Trophoblast cell (in vitro differentiated cells and primary cell): ENCODE measurements around the gene TTC12.
"Not testable (repeated sequence)": the region's sequence is repeated elsewhere in the genome, so short reads cannot be mapped to it uniquely, and the experiment has no call there.

ENCODE experiments used
- DNase-seq, 2 donors: peaks; one replicate each; pipeline ENCODE4 v3.0.0-alpha.2; 2016
- H2AFZ ChIP-seq: 2 replicates; pipeline ENCODE4 v1.6.1; 2013; ENCODE audit warnings: low read length, moderate library complexity, mild to moderate bottlenecking; ENCODE audit not compliant: insufficient read depth, poor library complexity
- H2AK5ac ChIP-seq: 2 replicates; pipeline ENCODE4 v1.6.1; 2013; ENCODE audit warnings: mild to moderate bottlenecking, low read length
- H2BK120ac ChIP-seq: 2 replicates; pipeline ENCODE4 v1.6.1; 2013; ENCODE audit warnings: low read length, mild to moderate bottlenecking, moderate library complexity; ENCODE audit not compliant: insufficient read depth, poor library complexity
- H2BK12ac ChIP-seq: 2 replicates; pipeline ENCODE4 v1.6.1; 2013; ENCODE audit warnings: mild to moderate bottlenecking, low read length, moderate library complexity
- H2BK5ac ChIP-seq: 2 replicates; pipeline ENCODE4 v1.6.1; 2013; ENCODE audit warnings: low read length, low read depth, moderate library complexity, mild to moderate bottlenecking; ENCODE audit not compliant: poor library complexity
- H3K14ac ChIP-seq: 2 replicates; pipeline ENCODE4 v1.6.1; 2013; ENCODE audit warnings: mild to moderate bottlenecking, low read length
- H3K18ac ChIP-seq: 2 replicates; pipeline ENCODE4 v1.6.1; 2013; ENCODE audit warnings: mild to moderate bottlenecking, low read length
- H3K23ac ChIP-seq: 2 replicates; pipeline ENCODE4 v1.6.1; 2013; ENCODE audit warnings: low read length
- H3K27ac ChIP-seq: 2 replicates; pipeline ENCODE4 v1.5.1; 2013; ENCODE audit warnings: low read depth, mild to moderate bottlenecking, inconsistent platforms, low read length, moderate library complexity
- H3K27me3 ChIP-seq: 2 replicates; pipeline ENCODE4 v1.6.1; 2013; ENCODE audit warnings: inconsistent platforms, mild to moderate bottlenecking, low read length, moderate library complexity; ENCODE audit not compliant: insufficient read depth
- H3K36me3 ChIP-seq, 2 experiments: 1 replicate in 1 of 2; 2 replicates in 1 of 2; pipeline ENCODE4 v1.6.1; 2013; ENCODE audit warnings: low read length in 2 of 2, mild to moderate bottlenecking in 2 of 2, moderate library complexity in 1 of 2; ENCODE audit not compliant: insufficient read depth in 2 of 2, control insufficient read depth in 1 of 2
- H3K4ac ChIP-seq: 2 replicates; pipeline ENCODE4 v1.6.1; 2013; ENCODE audit warnings: low read depth, mild to moderate bottlenecking, low read length, moderate library complexity
- H3K4me1 ChIP-seq, 2 experiments: 1 replicate in 1 of 2; 2 replicates in 1 of 2; pipeline ENCODE4 v1.6.1; 2013; ENCODE audit warnings: low read length in 2 of 2, mild to moderate bottlenecking in 2 of 2, moderate library complexity in 1 of 2; ENCODE audit not compliant: insufficient read depth in 2 of 2, control insufficient read depth in 1 of 2
- H3K4me2 ChIP-seq: 2 replicates; pipeline ENCODE4 v1.6.1; 2013; ENCODE audit warnings: inconsistent platforms, mild to moderate bottlenecking, low read length, moderate library complexity
- H3K4me3 ChIP-seq: 2 replicates; pipeline ENCODE4 v1.5.1; 2013; ENCODE audit warnings: mild to moderate bottlenecking, low read depth, low read length, inconsistent platforms
- H3K79me1 ChIP-seq: one replicate; pipeline ENCODE4 v1.6.1; 2013; ENCODE audit warnings: low read length
- H3K79me2 ChIP-seq: 2 replicates; pipeline ENCODE4 v1.6.1; 2013; ENCODE audit warnings: low read length, mild to moderate bottlenecking; ENCODE audit not compliant: control insufficient read depth, insufficient read depth, poor library complexity
- H3K9ac ChIP-seq: 2 replicates; pipeline ENCODE4 v1.6.1; 2013; ENCODE audit warnings: mild to moderate bottlenecking, low read length
- H3K9me3 ChIP-seq: 2 replicates; pipeline ENCODE4 v1.6.1; 2013; ENCODE audit warnings: low read depth, mild to moderate bottlenecking, control low read depth, inconsistent platforms, low read length; ENCODE audit not compliant: insufficient read depth
- H4K12ac ChIP-seq: 2 replicates; pipeline ENCODE4 v1.6.1; 2013; ENCODE audit warnings: low read depth, mild to moderate bottlenecking, low read length, moderate library complexity
- H4K8ac ChIP-seq: 2 replicates; pipeline ENCODE4 v1.6.1; 2013; ENCODE audit warnings: low read depth, mild to moderate bottlenecking, low read length, moderate library complexity
- H4K91ac ChIP-seq: one replicate; pipeline ENCODE4 v1.6.1; 2013; ENCODE audit warnings: low read depth, mild to moderate bottlenecking, low read length, moderate library complexity
- WGBS: extraction: QIAGEN DNeasy Blood & Tissue Kit; methylation state at CpG from one replicate; pipeline ENCODE4 v1.1.7; 2013; ENCODE audit warnings: missing lambda C conversion rate; ENCODE audit not compliant: insufficient read length, insufficient coverage; ENCODE audit errors: extremely low coverage; 5-methylcytosine and 5-hydroxymethylcytosine counted together

Gene TTC12

DNA sequence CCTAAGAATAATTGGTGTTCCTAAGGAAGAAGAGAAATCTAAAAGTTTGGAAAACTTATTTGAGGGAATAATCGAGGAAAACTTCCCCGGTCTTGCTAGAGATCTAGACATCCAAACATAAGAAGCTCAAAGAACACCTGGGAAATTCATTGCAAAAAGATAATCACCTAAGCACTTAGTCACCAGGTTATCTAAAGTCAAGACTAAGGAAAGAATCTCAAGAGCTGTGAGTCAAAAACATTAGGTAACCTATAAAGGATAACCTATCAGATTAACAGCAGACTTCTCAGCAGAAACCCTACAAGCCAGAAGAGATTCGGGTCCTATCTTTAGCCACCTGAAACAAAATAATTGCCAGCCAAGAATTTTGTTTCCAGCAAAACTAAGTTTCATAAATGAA, 15.9 kb upstream of the TTC12 start:
- H3K79me2 ChIP-seq, H2AFZ ChIP-seq, H3K4me3 ChIP-seq, H3K36me3 ChIP-seq, H3K9ac ChIP-seq, H3K23ac ChIP-seq, H2BK120ac ChIP-seq, H3K18ac ChIP-seq, H3K79me1 ChIP-seq, H3K27me3 ChIP-seq, H3K4ac ChIP-seq, H3K27ac ChIP-seq, H3K4me1 ChIP-seq, H3K9me3 ChIP-seq, H3K4me2 ChIP-seq, H2BK5ac ChIP-seq, H2AK5ac ChIP-seq, H4K12ac ChIP-seq, H2BK12ac ChIP-seq, H3K14ac ChIP-seq, H4K91ac ChIP-seq, H4K8ac ChIP-seq: not testable (repeated sequence)
- DNase-seq: peak in 1 of 2 donors; percentile 69
- no CpG with 5 or more reads among the region's 3 CpGs for WGBS

DNA sequence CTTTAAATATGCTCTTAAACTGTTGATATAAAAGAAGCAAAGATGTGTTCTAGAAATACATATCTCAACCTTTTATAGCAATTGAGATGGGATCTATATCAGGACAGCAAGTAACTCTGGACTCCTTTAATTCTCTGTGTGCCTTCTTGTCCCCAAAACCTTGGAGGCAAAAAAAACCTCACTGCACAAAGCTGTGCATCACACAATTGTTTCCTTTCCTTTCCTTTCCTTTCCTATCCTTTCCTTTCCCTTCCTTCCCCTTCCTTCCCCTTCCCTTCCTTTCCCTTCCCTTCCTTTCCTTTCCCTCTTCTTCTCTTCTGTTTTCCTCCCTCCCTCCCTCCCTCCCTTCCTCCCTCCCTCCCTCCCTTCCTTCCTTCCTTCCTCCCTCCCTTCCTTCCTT, 9.5 kb upstream of the TTC12 start:
- H2AFZ ChIP-seq: no peak overlapping the region
- no peak overlapping the region for H4K12ac ChIP-seq
- no peak overlapping the region for H3K23ac ChIP-seq
- H4K8ac ChIP-seq: no peak overlapping the region
- H2BK5ac ChIP-seq: no peak overlapping the region
- H3K4ac ChIP-seq: no peak overlapping the region
- no peaks in the 10 kb centered on the region for H3K79me1 ChIP-seq
- no peak overlapping the region for H2AK5ac ChIP-seq
- H3K9me3 ChIP-seq: no peaks in the 10 kb centered on the region
- H3K27ac ChIP-seq: no peak overlapping the region
- H3K79me2 ChIP-seq: no peaks in the 10 kb centered on the region
- H3K4me1 ChIP-seq: no peaks in the 10 kb centered on the region
- H2BK12ac ChIP-seq: no peak overlapping the region
- no peaks in the 10 kb centered on the region for H3K27me3 ChIP-seq
- no peak overlapping the region for H3K14ac ChIP-seq
- no peak overlapping the region for H3K4me2 ChIP-seq
- H3K36me3 ChIP-seq: no peaks in the 10 kb centered on the region
- H2BK120ac ChIP-seq: no peak overlapping the region
- no peak overlapping the region for H3K4me3 ChIP-seq
- H3K18ac ChIP-seq: no peak overlapping the region
- no peak overlapping the region for H3K9ac ChIP-seq
- no peak for DNase-seq
- no peak overlapping the region for H4K91ac ChIP-seq

DNA sequence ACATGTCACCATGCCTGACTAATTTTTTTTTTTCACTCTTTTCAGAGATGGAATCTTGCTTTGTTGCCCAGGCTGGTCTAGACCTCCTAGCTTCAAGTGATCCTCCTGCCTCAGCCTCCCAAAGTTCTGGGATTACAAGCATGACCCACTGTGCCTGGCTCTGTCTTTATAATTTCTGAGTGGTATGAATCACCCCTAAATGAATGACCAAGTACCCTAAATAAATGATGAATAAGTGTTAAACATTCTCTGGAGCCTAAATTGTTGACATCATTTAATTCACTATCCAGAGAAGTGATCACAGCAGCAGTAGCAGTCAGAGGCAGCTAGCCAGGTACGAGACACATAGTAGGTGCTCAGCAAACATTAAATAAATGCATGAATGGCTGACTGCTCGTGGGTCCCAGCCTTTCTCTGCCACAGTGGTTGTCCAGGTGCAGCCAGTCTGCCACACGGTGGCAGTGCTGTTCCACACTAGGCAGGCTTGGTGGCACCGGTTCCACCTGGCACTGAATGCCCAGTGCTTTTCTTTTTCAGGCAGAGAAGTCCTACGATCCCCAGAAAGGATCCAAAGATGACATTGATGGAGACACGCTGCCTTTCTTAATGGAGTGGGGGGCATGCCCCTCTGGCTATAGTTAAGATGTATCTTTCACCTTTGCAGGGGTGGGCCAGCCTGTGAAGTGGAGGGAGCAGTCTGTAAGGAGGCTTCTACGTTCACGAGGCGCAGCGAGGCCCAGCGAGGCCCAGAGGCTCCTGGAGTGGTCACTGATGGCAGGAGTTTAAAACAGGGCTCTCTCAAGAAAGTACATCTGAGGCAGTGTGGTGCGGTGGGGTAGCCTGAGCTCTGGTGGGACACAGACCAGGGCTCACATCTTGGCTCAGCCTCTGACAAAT, 8.7 kb upstream of the TTC12 start:
- no CpG with 5 or more reads among the region's 12 CpGs for WGBS
- H3K9ac ChIP-seq: no peak overlapping the region

DNA sequence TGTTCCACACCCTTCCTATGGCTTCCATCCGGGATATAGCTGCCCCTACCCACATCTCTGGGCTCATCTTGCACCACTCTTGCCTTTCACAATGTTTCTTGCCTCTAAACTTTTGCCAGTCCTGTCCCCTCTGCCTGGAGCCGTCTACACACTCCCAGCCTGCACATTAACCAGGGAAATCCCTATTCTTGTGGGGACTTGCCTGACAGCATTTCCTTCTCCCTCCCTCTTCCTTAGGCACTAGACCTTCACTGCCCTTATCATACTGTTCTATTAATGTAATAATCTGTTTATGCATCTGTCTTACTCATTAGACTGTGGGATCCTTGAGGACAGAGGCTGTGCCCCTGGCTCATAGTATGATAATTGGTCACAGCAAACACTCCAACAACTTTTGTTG, 5.8 kb upstream of the TTC12 start:
- Histone ChIP-seq H3K9me3 (no peaks in the 10 kb centered on the region), H2BK120ac (no peak overlapping the region), H3K27ac (no peak overlapping the region), H3K4me1 (no peaks in the 10 kb centered on the region), H3K4me3 (no peak overlapping the region), H3K79me1 (no peaks in the 10 kb centered on the region), H3K9ac (no peak overlapping the region), H2AK5ac (no peak overlapping the region), H4K8ac (no peak overlapping the region), H3K79me2 (no peaks in the 10 kb centered on the region), H2AFZ (no peak overlapping the region), H3K36me3 (no peaks in the 10 kb centered on the region), H2BK5ac (no peak overlapping the region), H3K4me2 (no peak overlapping the region), H2BK12ac (no peak overlapping the region), H3K27me3 (no peaks in the 10 kb centered on the region), H3K4ac (no peak overlapping the region), H3K18ac (no peak overlapping the region), H3K23ac (no peak overlapping the region), H4K12ac (no peak overlapping the region), H4K91ac (no peak overlapping the region), H3K14ac (no peak overlapping the region)
- no CpG with 5 or more reads among the region's 2 CpGs for WGBS
- DNase-seq: no peak

More for the DNA sequence above, 8.7 kb upstream of the TTC12 start:
- Histone ChIP-seq H3K4ac (no peak overlapping the region), H3K79me1 (no peaks in the 10 kb centered on the region), H3K4me1 (no peaks in the 10 kb centered on the region), H3K18ac (no peak overlapping the region), H4K8ac (no peak overlapping the region), H3K14ac (no peak overlapping the region), H3K23ac (no peak overlapping the region), H2BK5ac (no peak overlapping the region), H2AK5ac (no peak overlapping the region), H3K4me2 (no peak overlapping the region), H3K9me3 (no peaks in the 10 kb centered on the region), H2AFZ (no peak overlapping the region), H3K79me2 (no peaks in the 10 kb centered on the region), H4K12ac (no peak overlapping the region), H3K27ac (no peak overlapping the region), H2BK120ac (no peak overlapping the region), H4K91ac (no peak overlapping the region), H2BK12ac (no peak overlapping the region), H3K4me3 (no peak overlapping the region), H3K36me3 (no peaks in the 10 kb centered on the region), H3K27me3 (no peaks in the 10 kb centered on the region)
- peak; percentile 49 to 81 for DNase-seq
